ENCODE data around the gene CCL4.
"Not testable (repeated sequence)": the region's sequence is repeated elsewhere in the genome, so short reads cannot be mapped to it uniquely, and the experiment has no call there.

The CCL4 gene

GRCh38 chr17:36103401-36103975 is at the start of gene CCL4:
CCL4 (plus strand) TSS chr17:36103827; CDS start chr17:36103906, 79 bp downstream.
- not testable (repeated sequence) for DNase-seq (ENCODE audit: low spot score)

- no peak for DNase-seq (ENCODE audit: low spot score)
Measured at GRCh38 chr17:36055171-36055570, 48.5 kb upstream of the CCL4 start.

- DNase-seq (ENCODE audit: low spot score) = no peak
Measured at GRCh38 chr17:36055921-36056520, 47.6 kb upstream of the CCL4 start.

GRCh38 chr17:36057911-36058310 is 45.7 kb upstream of the CCL4 start:
- no peak for DNase-seq (ENCODE audit: low spot score)

- no peak for DNase-seq (ENCODE audit: low spot score)
Measured at GRCh38 chr17:36059406-36059805, 44.2 kb upstream of the CCL4 start.

GRCh38 chr17:36060816-36061215 is 42.8 kb upstream of the CCL4 start:
- DNase-seq (ENCODE audit: low spot score) = no peak

- DNase-seq (ENCODE audit: low spot score) = no peak
Measured at GRCh38 chr17:36063786-36064541, 39.7 kb upstream of the CCL4 start, which contains the start of gene CCL18. CCL18 (plus strand) TSS chr17:36064272; CDS start chr17:36064343, 71 bp downstream.

GRCh38 chr17:36066365-36066985 is 37.2 kb upstream of the CCL4 start:
- DNase-seq (ENCODE audit: low spot score) = no peak

- no peak for DNase-seq (ENCODE audit: low spot score)
Measured at GRCh38 chr17:36068524-36068923, 35.1 kb upstream of the CCL4 start.

- DNase-seq (ENCODE audit: low spot score) = no peak
Measured at GRCh38 chr17:36069136-36069535, 34.5 kb upstream of the CCL4 start.

- DNase-seq (ENCODE audit: low spot score) = no peak
Measured at GRCh38 chr17:36070427-36070826, 33.2 kb upstream of the CCL4 start.

GRCh38 chr17:36071751-36072150 is 31.9 kb upstream of the CCL4 start:
- no peak for DNase-seq (ENCODE audit: low spot score)

- peak; percentile 36 for DNase-seq (ENCODE audit: low spot score)
Measured at GRCh38 chr17:36072431-36073121, 31.1 kb upstream of the CCL4 start.

GRCh38 chr17:36074365-36074764 is 29.3 kb upstream of the CCL4 start:
- no peak for DNase-seq (ENCODE audit: low spot score)

GRCh38 chr17:36081681-36082471 is 21.8 kb upstream of the CCL4 start:
- DNase-seq (ENCODE audit: low spot score) = not testable (repeated sequence)

- not testable (repeated sequence) for DNase-seq (ENCODE audit: low spot score)
Measured at GRCh38 chr17:36082482-36083120, 21.0 kb upstream of the CCL4 start.

GRCh38 chr17:36083691-36084090 is 19.9 kb upstream of the CCL4 start:
- not testable (repeated sequence) for DNase-seq (ENCODE audit: low spot score)

- no peak for DNase-seq (ENCODE audit: low spot score)
Measured at GRCh38 chr17:36085765-36086164, 17.9 kb upstream of the CCL4 start.

GRCh38 chr17:36086791-36087190 is 16.8 kb upstream of the CCL4 start:
- no peak for DNase-seq (ENCODE audit: low spot score)

- not testable (repeated sequence) for DNase-seq (ENCODE audit: low spot score)
Measured at GRCh38 chr17:36087471-36087870, 16.2 kb upstream of the CCL4 start.

All from HuH-7.5 (cell line).